ENCODE data around the gene ZDHHC1. TPM values are rescaled to one million over a fixed set of nuclear protein-coding genes. Genes with fewer than 3 reads are reported as not detected.
"Not testable (repeated sequence)": the region's sequence is repeated elsewhere in the genome, so short reads cannot be mapped to it uniquely, and the experiment has no call there.

The ZDHHC1 gene
- total RNA-seq, 1 donor from 2014 or later: 14.3 TPM

GRCh38 chr16:67430977-67431774 lies 14.9 kb upstream of the ZDHHC1 start, which contains the start of gene HSD11B2:
TSS of gene HSD11B2 (plus strand) at chr16:67431121. CDS start at chr16:67431249, 128 bp downstream.
- DNase-seq (ENCODE audit: low spot score): no peak

GRCh38 chr16:67430504-67430976 lies 14.3 kb upstream of the ZDHHC1 start:
- DNase-seq (ENCODE audit: low spot score): no peak

DNA sequence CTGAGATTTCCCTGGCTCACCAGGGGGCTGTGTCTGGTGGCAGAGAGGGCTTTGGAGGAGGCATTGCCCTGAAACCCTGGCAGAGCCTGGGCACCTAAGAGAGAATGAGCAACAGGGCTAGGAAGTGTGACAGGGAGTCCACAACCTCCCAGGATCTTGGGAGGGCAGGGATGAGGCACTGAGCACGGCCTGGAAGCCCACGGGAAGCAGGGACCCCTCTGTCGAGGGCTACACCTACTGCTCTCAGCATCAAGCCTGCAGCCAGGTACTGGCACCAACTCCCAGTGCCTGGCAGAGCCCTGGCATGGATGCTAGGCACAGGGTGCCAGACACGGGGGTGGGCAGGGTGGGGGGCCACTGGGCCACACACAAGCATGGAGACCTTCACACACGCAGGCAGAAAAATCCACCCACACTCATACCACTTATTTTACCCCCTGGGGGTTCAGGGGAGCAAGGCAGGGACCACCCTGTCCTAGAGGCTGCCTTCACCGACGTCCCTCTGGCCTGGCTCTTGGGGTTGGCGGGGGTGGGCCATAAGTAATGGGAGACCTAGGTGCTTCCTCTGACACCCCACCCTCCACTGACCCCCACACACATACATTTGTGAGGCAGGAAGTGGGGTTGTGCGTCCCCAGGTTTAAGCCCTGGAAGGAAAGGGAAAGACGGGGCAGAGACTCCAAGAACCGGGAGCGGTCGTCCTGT lies 13.7 kb upstream of the ZDHHC1 start:
- DNase-seq (ENCODE audit: low spot score): no peak

- DNase-seq (ENCODE audit: low spot score): no peak
These were observed 12.9 kb upstream of the ZDHHC1 start for GRCh38 chr16:67429053-67429798.

- DNase-seq (ENCODE audit: low spot score): peak; percentile 69
These were observed 12.0 kb upstream of the ZDHHC1 start for GRCh38 chr16:67428146-67428731.

- no peak for DNase-seq (ENCODE audit: low spot score)
These were observed 10.7 kb upstream of the ZDHHC1 start for GRCh38 chr16:67426950-67427349.

- DNase-seq (ENCODE audit: low spot score): no peak
These were observed 9.7 kb upstream of the ZDHHC1 start for GRCh38 chr16:67426022-67426421.

DNA sequence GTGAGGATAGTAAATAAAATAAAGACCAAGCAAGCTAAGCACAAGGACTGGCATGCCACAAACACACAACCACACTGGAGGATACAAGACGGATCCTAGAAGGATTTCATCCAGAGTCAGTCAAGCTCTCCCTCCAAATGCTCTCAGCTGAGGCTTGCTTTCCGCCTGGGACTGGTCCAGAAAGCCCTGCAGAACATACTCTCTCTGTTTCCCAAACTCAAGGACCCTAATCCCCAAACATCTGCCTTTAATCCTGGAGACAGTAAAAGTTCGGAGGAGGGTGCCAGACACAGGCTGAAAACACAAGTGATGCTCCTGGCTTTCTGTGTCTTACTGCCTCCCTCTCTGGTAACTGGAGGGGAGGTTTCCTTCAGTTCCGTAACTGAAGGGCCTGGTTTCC lies 9.3 kb upstream of the ZDHHC1 start:
- DNase-seq (ENCODE audit: low spot score): no peak

GRCh38 chr16:67425061-67425460 lies 8.8 kb upstream of the ZDHHC1 start:
- no peak for DNase-seq (ENCODE audit: low spot score)

- DNase-seq (ENCODE audit: low spot score): no peak
These were observed 8.0 kb upstream of the ZDHHC1 start for GRCh38 chr16:67424261-67424615.

- no peak for DNase-seq (ENCODE audit: low spot score)
These were observed 7.5 kb upstream of the ZDHHC1 start for GRCh38 chr16:67423611-67424260.

DNA sequence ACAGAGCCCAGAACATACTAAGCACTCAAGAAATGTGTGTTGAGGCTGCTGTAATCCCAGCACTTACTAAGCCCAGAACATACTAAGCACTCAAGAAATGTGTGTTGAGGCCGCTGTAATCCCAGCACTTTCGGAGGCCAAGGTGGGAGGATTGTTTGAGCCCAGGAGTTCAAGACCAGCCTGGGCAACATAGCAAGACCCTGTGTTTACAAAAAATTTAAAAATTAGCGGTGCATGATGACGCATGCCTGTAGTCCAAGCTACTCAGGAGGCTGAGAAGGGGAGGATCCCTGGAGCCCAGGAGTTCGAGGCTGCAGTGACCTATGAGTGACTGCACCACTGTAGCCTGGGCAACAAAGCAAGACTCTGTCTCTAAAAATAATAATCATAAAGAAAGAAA lies 6.7 kb upstream of the ZDHHC1 start:
- no peak for DNase-seq (ENCODE audit: low spot score)

DNA sequence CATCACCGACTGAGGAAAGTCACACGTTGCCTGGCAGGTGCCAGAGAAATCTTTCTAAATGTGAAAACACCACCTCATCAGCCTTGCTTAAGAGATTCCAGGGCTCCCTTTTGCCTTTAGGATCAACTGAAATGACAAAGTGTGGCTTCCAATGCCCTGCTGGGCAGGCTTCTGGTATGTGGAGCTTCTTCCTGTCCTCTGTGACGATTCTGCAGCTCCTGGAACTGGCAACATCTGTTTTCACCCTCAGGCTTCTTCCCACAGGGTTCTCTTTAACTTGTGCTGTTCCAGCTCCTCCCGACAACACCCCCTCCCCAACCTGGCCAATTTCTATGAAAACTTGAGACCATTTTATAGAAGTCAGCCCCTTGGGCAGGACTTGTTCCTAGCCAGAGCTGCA lies 4.8 kb upstream of the ZDHHC1 start:
- DNase-seq (ENCODE audit: low spot score): no peak

- DNase-seq (ENCODE audit: low spot score): no peak
These were observed 3.7 kb upstream of the ZDHHC1 start for GRCh38 chr16:67419931-67420330.

DNA sequence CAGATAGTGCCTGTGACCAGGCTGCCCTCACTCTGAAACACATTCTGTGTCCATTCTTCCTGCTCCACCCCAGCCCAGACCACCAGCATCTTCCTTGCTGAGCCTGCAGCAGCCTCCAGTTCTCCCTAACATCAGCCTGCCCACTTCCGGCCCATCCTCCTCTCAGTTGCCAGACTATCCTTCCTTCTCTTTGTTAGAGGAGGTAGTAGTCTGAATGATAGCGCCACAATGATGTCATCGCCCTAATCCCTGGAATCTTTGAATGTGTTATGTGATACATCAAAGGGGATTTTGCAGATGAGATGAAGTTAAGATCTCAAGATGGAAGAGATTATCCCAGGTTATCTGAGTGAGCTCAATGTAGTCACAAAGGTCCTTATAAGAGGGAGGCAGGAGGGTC lies 3.2 kb upstream of the ZDHHC1 start:
- DNase-seq (ENCODE audit: low spot score): no peak

GRCh38 chr16:67417333-67418061 lies 1.2 kb upstream of the ZDHHC1 start:
- no peak for DNase-seq (ENCODE audit: low spot score)

- DNase-seq (ENCODE audit: low spot score): not testable (repeated sequence)
These were observed 856 bp downstream of the ZDHHC1 start for GRCh38 chr16:67415421-67415820.

DNA sequence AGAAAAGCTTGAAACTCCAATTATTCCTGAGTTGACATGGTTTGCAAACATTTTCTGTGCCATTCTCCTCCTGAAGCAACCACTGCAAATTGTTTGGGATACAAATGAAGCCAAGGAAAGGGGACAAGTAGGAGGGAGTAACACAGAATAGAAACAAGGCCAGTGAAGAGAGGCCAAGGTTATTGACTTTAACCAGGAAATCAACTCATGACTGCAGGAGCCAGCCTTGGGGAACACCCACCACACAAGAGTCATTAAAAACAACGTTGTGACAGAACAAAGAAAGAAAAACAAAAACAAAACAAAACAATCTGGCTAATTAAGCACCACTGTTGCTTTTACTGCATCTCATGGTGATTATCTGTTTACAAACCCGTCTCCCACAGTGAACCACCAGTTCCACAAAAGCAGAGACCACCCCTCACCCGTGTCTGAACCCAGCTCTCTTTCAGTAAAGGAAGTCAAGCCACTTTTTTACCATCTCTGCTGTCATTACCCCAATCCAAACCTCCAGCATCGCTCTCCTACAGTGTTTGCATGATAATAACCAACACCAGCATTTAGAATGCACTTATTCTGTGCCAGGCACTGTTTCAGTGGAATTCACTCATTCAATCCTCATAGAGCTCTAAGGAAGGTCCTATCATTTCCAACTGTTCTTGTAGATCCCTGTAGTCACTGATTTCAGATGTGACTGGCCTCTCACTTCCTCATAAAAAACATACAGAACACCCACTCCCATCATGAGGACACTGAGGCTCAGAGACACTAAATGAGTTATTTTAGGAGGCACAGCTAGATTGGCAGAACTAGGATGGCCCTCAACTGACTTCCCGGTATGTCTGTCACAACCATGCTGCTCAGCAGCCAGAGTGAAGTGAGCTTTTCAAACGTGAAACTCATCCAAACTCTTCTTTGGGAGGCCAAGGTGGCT lies 2.0 kb downstream of the ZDHHC1 start:
- no peak for DNase-seq (ENCODE audit: low spot score)

- DNase-seq (ENCODE audit: low spot score): no peak
These were observed 4.0 kb downstream of the ZDHHC1 start for GRCh38 chr16:67412294-67412693.

DNA sequence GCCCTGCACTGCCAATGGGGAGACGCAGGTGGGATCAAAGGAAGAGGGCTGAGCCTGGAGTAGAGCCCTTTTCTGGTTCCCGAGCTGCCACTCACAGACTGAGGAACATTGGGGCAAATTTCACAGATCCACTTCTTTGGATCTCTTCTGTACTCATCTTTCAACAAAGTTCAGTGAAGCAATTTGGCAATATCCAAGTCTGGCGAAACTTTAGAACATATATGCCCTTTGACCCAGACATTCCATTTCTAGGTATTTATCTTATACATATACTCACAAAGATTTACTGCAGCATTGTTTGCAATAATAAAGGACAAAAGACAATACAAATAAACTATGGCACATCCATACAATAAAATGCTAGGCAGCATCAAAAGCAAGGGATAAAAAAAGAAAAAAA lies 4.9 kb downstream of the ZDHHC1 start:
- DNase-seq (ENCODE audit: low spot score): no peak

All from ureter (tissue), 1 donor.